Effector CD8-positive, alpha-beta T cell (primary cell): Measurements from ENCODE around the gene SPDYE17.
"Not testable (repeated sequence)": the region's sequence is repeated elsewhere in the genome, so short reads cannot be mapped to it uniquely, and the experiment has no call there.

ENCODE experiments used
- DNase-seq: peaks from one replicate; lab custom pipeline; 2025; lab: John Stamatoyannopoulos, UW
- total RNA-seq, 4 experiments: gene quantifications; one replicate each; lab custom pipeline; 2026; lab: John Stamatoyannopoulos, UW

SPDYE17 gene, protein sequence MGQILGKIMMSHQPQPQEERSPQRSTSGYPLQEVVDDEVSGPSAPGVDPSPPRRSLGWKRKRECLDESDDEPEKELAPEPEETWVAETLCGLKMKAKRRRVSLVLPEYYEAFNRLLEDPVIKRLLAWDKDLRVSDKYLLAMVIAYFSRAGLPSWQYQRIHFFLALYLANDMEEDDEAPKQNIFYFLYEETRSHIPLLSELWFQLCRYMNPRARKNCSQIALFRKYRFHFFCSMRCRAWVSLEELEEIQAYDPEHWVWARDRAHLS
- total RNA-seq, result 0 reads per million in 4 experiments

DNA sequence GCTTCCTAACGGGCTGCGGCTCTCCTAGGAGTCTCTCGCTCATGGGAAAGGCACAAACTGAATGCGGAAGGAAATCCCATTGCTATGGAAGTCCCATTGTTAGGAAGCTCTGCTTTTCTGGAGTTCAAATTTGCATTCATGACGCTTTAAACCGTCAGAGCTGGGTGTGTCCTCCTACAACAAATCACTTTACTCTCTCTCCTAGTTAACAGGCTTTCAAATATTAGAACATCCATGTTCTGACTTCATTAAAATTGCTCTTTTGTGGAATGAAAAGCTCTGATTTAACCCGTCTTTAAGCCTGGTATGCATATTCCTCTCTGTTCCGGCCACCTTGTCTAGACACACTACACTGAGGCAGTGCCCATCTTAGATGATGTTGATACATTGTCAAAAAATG, at the start of gene SPDYE17:
TSS of gene SPDYE17 (minus strand) at position 101 of the 400 bp plus-strand sequence. CDS start 1,791 bp downstream, outside the sequence.
- DNase-seq, result not testable (repeated sequence)

DNA sequence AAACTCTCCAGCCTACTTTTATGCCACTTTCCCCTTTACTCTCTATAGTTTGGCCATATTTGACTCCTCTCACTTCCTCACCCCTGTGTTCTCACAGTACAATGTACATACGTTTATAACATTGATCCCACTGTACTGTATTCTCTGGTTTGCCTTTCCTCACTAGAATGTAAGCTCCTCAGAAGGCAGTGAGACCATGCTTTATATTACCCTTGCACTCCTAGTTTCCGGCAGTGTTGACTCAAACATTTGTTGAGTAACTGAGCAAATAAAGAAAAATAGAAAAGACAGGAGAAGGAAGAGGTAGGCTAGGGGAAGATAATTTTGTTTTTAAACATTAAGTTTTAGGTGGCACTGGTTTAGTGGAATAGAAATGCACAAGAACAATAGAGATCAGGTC, 48.1 kb upstream of the SPDYE17 start:
- DNase-seq, result not testable (repeated sequence)

DNA sequence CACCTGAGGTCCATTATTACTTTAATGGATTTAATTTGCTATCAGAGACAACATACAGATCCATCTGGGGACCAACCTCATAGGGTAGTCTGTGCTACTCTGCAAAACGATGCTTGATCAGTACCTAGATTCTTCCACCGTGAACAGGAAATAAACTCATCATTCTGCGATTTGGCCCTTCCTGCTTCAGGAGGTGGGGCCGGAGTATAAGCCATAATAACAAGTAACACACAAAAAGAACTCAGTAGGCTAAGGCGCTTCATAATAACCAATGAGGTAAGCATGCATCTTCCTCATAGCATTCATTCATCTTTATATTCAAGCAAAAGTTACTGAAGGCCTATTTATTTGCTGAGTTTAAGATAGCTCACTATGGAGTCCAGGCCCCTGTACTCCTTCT, 47.5 kb upstream of the SPDYE17 start:
- not testable (repeated sequence) for DNase-seq

GRCh38 chr7:77079112-77079511, 47.0 kb upstream of the SPDYE17 start:
- not testable (repeated sequence) for DNase-seq

DNA sequence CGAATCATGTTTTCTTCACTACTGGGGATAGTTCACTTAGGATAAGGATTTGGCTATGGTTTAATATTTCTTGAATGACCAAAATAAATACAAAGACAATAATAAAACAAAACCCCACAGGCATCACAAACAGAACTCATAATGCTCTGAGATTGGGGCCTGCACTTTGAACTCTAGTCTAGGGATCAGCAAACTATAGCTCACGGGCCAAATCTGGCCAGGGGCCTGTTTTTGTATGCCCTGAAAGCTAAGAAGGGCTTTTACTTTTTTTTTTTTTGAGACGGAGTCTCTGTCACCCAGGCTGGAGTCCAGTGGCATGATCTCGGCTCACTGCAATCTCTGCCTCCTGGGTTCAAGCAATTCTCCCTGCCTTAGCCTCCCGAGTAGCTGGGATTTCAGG, 44.9 kb upstream of the SPDYE17 start:
- not testable (repeated sequence) for DNase-seq

DNA sequence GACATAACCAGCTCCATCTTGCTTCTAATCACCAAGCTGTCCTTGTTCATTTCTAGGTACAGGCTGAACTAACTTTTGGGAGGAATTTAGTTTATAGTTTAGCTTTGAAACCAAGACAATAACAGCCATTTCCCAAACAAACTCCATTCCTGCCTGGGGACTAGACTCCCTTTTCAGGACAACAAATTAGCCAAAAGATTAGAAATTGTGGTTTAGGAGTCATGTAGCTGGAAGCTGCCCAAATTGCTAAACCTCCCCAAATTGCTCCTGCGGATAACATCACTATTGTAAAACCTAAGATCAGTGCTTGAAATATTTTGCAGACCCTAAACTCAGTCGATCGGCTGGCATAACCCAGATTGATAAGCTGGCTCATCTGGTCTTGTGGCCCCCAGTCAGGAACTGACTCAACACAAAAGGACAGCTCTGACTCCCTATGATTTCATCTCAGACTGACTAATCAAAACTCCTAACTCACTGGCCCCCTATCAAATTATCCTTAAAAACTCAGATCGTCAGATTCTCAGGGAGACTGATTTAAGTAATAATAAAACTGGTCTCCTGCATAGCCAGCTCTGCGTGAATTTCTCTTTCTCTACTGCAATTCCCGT, 42.7 kb upstream of the SPDYE17 start:
- not testable (repeated sequence) for DNase-seq

- DNase-seq, result not testable (repeated sequence)
These were observed 38.9 kb upstream of the SPDYE17 start for GRCh38 chr7:77071108-77071507.

DNA sequence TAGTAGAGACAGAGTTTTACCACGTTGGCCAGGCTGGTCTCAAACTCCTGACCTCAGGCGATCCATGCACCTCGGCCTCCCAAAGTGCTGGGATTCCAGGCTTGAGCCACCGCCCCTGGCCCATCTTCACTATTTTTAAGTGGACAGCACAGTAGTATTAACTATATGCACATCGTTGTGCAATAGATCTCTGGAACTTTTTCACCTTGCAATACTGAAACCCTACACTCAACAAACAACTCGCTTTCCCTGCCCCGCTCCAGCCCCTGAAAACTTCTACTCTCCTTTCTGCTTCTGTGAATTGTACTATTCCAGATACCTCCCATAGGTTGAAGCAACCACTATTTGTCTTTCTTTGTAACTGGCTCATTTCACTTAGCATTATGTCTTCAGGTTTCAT, 33.7 kb upstream of the SPDYE17 start:
- not testable (repeated sequence) for DNase-seq

GRCh38 chr7:77063732-77064131, 31.6 kb upstream of the SPDYE17 start:
- DNase-seq, result not testable (repeated sequence)

DNA sequence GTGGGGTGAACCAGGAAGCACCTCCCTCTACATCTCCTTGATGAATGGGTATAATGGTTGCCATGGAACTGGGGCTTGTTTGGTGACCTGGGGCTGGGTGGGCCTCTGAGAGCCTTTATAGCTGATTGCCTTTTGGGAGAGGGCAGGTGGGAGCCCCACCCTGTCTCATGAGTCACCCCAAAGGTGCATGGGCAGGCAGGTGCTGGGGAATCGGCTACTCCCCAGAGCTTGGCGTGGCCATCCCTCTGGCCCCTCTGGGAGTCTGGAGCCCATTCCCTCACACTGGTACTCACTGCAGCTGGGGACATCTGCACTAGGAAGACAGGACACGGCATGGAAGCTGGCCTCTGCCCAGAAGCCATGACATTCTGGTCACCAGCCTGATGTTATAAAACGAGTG, 30.4 kb upstream of the SPDYE17 start, which contains the start of gene SPDYE18:
TSS of gene SPDYE18 (minus strand) at position 2 of the 400 bp plus-strand sequence. CDS start 2,046 bp downstream, outside the sequence.
- DNase-seq, result not testable (repeated sequence)

DNA sequence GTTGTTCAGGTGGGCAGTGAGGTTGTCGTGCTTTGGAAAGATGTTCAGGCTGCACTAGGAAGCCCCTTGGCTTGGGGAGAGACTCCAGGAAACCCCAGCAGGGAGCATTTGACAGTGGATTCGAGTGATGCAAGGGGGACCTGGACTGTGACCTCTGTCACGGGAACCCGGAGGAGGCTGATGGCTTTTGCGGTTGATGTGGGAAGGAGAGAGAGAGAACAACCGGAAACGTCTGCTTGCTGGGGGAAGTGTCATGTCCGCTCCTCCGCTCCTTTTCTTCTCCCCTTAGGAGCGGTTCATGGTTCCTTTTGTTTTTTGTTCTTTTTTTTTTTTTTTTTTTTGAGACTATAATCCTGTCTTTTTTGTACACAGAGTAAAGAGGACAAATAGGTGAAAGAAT, 5.8 kb downstream of the SPDYE17 start:
- not testable (repeated sequence) for DNase-seq

- DNase-seq, result not testable (repeated sequence)
These were observed 22.0 kb downstream of the SPDYE17 start for GRCh38 chr7:77010074-77010680.

GRCh38 chr7:77008000-77008399, 24.2 kb downstream of the SPDYE17 start:
- not testable (repeated sequence) for DNase-seq

GRCh38 chr7:77006127-77007110, 25.7 kb downstream of the SPDYE17 start:
- not testable (repeated sequence) for DNase-seq

DNA sequence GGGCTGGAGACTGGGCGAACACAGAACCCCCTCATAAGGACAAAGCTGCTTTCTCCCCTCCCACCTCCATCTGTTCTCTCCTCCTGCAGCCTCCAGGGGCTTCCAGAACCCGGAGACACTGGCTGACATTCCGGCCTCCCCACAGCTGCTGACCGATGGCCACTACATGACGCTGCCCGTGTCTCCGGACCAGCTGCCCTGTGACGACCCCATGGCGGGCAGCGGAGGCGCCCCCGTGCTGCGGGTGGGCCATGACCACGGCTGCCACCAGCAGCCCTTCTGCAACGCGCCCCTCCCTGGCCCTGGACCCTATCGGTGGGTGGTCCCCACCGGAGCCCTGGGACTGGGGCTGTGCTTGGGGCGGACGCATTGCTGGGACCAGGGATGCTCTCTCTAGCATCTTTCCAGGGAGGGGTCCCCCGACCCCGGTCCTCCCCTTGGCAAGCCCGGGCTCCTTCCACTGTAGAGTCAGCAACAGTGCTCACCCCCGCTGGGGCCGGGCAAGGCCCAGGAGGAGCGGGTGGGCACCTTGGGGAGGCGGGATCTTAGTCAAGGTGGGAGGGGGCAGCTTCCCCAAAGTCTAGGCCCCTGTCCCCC, 26.6 kb downstream of the SPDYE17 start:
- DNase-seq, result not testable (repeated sequence)

- not testable (repeated sequence) for DNase-seq
These were observed 28.0 kb downstream of the SPDYE17 start for GRCh38 chr7:77004151-77004550.

GRCh38 chr7:77003241-77003640, 28.9 kb downstream of the SPDYE17 start:
- DNase-seq, result not testable (repeated sequence)

DNA sequence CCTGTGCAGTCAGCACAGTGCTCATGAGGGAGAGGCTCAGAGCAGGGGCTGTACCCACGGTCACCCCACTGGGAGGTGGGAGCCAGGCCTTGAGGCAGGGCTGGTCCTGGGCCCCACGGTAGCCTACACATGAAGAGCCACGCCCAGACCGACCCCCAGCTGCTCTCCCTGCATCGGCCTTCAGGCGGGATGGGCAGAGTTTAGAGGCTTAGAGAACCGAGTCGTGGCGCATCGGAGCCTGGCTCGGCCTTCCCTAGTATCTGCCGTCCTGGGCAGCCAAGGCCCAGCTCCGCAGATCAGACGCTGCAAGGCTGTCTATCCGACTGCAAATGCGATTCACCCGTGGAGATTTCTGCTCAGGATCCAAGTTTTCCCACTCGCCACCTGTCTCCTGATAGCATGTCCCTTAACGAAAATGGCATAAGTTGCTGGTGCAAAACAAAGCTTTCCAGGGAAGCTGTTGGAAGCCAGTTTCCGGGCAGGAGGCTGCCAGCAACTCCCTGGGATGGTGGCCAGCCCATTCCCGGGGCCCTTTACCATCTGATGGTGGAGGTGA, 29.4 kb downstream of the SPDYE17 start:
- DNase-seq, result not testable (repeated sequence)

DNA sequence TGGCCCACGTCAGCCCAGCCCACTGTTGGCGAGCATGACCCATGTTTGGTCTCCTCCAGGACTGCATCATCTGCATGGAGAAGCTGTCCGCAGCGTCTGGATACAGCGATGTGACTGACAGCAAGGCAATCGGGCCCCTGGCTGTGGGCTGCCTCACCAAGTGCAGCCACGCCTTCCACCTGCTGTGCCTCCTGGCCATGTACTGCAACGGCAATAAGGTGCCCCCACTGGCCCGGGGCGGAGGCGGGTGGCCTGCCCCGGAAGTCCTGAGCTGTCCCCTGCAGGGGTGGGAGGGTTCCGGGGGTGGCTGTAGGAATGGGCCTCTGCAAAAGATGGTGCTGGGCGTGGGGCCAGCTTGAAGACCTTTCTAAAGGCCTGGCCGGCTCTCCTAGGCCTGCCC, 30.1 kb downstream of the SPDYE17 start:
- DNase-seq, result not testable (repeated sequence)

DNA sequence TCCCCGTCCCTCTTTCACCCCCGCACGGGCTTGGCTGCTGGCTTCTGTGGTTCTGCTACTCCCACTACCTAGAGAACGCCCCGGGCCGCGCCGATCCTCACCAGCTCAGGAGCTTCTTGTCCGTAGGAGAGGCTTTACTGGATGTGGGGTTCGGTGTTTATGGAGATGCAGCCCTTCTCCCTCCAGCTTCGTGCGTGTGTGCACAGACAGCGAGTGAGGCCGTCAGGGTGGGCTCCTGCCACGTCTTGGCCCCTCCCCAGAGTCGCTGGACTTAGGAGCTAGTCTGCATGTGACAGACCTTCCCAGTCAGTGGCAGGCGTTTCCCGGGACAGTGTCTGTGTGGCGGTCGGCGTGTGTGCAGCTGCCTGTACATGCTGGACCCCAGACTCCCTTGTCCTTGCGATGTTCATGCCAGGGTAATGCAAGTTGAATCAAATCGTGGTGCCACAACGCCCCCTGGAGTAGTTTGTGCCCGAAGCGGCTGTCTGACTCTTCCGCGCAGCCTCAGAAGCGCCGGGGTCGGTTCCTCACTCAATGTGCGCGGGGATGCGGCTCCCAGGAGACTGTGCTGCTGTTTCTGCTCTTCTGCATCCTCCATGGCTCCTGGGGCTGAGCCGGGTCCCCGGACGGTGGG, 32.6 kb downstream of the SPDYE17 start:
- not testable (repeated sequence) for DNase-seq
